Esophagus muscularis mucosa (tissue), 4 donors: ENCODE data around the gene MAN2A1. TPM values are rescaled to one million over a fixed set of nuclear protein-coding genes. Genes with fewer than 3 reads are reported as not detected.

Source experiments
- DNase-seq: peaks from one replicate; pipeline ENCODE4 v3.0.0-alpha.2; 2017; ENCODE audit errors: extremely low spot score
- H3K27ac ChIP-seq, 4 donors: fragments of 200-600 bp; sonication (generic); replicated peaks in 1 of 4; 1 replicate in 3 of 4; 2 replicates in 1 of 4; pipeline ENCODE4 v1.5.1; 2016 to 2019; ENCODE audit warnings: mild to moderate bottlenecking in 1 of 4
- H3K27me3 ChIP-seq, 4 donors: fragments of 200-600 bp; sonication (generic); one replicate each; pipeline versions ENCODE4 v1.5.1 to v1.6.0; 2016 to 2019
- H3K36me3 ChIP-seq, 4 donors: fragments of 200-600 bp; sonication (generic); one replicate each; pipeline ENCODE4 v1.5.1; 2016 to 2019
- H3K4me1 ChIP-seq, 4 donors: fragments of 200-600 bp; sonication (generic); one replicate each; pipeline ENCODE4 v1.5.1; 2016 to 2019
- H3K4me3 ChIP-seq, 4 donors: fragments of 200-600 bp; sonication (generic); 1 replicate in 2 of 4; 2 replicates in 2 of 4; pipeline ENCODE4 v1.5.1; 2016 to 2019; ENCODE audit warnings: mild to moderate bottlenecking in 4 of 4, moderate library complexity in 1 of 4
- H3K9me3 ChIP-seq, 4 donors: fragments of 200-600 bp; sonication (generic); 1 replicate in 3 of 4; 2 replicates in 1 of 4; pipeline ENCODE4 v1.5.1; 2016 to 2019
- EP300 ChIP-seq: sonication (generic); formaldehyde crosslinking; IDR thresholded peaks from one replicate; pipeline ENCODE4 v1.6.1; 2017; ENCODE audit warnings: antibody characterized with exemption
- POLR2A ChIP-seq: fragments of 450-650 bp; IDR thresholded peaks from one replicate; pipeline ENCODE4 v1.6.1; 2017; ENCODE audit warnings: antibody characterized with exemption, moderate library complexity, mild to moderate bottlenecking, low read depth
- POLR2AphosphoS5 ChIP-seq, 2 donors: sonication (generic); formaldehyde crosslinking; IDR thresholded peaks; one replicate each; pipeline ENCODE4 v1.6.1; 2017; ENCODE audit warnings: antibody characterized with exemption in 2 of 2
- WGBS: methylation state at CpG from one replicate; pipeline ENCODE4 v1.1.5; 2018; 5-methylcytosine and 5-hydroxymethylcytosine counted together
- intact Hi-C: fragments of 100-400 bp; cut with DNase I; formaldehyde crosslinking; loops from one replicate; pipeline ENCODE4 v1.15.1; 2023
- total RNA-seq, 4 donors: library from RNA; depleted of rRNA; stranded (reverse); fragments of >200 nt; gene quantifications; one replicate each; pipeline versions ENCODE4 v1.1.0 to v1.2.1, GENCODE V29; 2016
- TF ChIP-seq, protein P1 (sequence below), 3 experiments: fragments of 200-600 bp in 2 of 3; fragments of 450-650 bp in 1 of 3; sonication (generic) in 2 of 3; IDR thresholded peaks; one replicate each; pipeline ENCODE4 v1.5.1; 2017 to 2019; ENCODE audit warnings: antibody characterized with exemption in 3 of 3, mild to moderate bottlenecking in 2 of 3, moderate library complexity in 1 of 3

Gene MAN2A1
- total RNA-seq, 4 donors from 2014 or later, result 22.3 to 29.5 (median 27.4) TPM

DNA sequence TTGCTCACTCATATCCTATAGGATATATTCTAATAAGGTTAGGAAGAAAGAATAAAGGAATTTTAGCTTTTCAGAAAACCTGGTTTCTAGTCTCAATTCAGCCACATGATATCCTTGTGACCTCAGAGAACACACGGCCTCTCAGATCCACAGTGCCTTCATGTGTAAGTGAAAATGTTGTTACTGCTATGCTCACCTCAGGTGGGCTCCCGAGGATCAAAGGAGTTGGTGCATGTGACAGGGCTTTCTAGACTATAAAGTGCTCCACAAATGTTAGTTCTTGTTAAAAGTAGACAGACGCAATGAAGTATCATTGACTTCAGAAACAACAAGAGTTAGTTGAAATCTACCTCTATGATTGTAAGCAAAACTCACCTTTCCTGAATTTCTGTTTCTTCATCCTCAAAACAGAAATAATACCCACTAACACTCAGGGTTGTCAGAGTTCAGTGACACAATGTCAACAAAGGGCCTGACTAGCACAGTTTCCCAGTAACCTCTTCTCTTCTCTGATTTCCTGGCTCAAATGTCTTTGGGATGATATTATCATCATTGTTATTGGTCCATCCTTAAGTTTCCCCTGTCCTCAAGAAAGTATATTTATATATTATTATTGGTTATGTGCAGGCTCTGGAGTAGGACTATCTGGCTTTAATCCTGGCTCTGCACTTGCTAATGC, 36.0 kb upstream of the MAN2A1 start:
- no peaks in the 10 kb centered on the region for H3K27me3 ChIP-seq
- no peak for DNase-seq
- no peak for TF ChIP-seq EP300
- TF ChIP-seq, protein P1, sequence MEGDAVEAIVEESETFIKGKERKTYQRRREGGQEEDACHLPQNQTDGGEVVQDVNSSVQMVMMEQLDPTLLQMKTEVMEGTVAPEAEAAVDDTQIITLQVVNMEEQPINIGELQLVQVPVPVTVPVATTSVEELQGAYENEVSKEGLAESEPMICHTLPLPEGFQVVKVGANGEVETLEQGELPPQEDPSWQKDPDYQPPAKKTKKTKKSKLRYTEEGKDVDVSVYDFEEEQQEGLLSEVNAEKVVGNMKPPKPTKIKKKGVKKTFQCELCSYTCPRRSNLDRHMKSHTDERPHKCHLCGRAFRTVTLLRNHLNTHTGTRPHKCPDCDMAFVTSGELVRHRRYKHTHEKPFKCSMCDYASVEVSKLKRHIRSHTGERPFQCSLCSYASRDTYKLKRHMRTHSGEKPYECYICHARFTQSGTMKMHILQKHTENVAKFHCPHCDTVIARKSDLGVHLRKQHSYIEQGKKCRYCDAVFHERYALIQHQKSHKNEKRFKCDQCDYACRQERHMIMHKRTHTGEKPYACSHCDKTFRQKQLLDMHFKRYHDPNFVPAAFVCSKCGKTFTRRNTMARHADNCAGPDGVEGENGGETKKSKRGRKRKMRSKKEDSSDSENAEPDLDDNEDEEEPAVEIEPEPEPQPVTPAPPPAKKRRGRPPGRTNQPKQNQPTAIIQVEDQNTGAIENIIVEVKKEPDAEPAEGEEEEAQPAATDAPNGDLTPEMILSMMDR (IDR thresholded peaks at IDR 0.05), result no peak
- no peak for TF ChIP-seq POLR2AphosphoS5 (IDR thresholded peaks at IDR 0.05)
- TF ChIP-seq POLR2A, result no peak
- H3K4me1 ChIP-seq, result peaks cover 0 to 5% (median 2%) of the 10 kb centered on the region in 4 donors
- no peaks in the 10 kb centered on the region for H3K36me3 ChIP-seq
- no peak overlapping the region for H3K27ac ChIP-seq
- H3K4me3 ChIP-seq, result no peak overlapping the region
- 97% methylated on average over 3 of the region's 3 CpGs for WGBS
- intact Hi-C loops, result no loop called here
- no peaks in the 10 kb centered on the region for H3K9me3 ChIP-seq

DNA sequence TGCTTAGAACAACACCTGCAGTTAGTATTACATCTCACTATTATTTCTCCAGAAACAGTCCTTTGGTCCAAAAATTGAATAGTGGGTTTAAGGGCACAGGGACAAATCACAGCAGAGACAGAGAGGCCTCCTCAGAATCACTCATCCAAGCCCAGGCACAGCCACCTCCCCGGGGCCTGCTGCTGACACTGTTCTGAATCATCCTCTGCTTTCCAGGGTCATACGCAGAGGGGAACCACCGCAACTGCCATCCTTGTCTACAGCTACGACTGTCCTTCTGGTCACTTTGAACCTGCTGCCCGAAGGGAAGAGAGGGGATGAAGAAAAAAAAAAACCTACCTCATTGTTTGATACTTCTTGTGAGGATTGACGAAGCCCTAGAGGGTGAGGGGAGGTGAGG, 35.3 kb upstream of the MAN2A1 start:
- Histone ChIP-seq H3K36me3 (no peaks in the 10 kb centered on the region), H3K27ac (no peak overlapping the region), H3K4me3 (no peak overlapping the region), H3K27me3 (no peaks in the 10 kb centered on the region), H3K9me3 (no peaks in the 10 kb centered on the region), H3K4me1 (peaks cover 0 to 1% (median under 1%) of the 10 kb centered on the region in 4 donors)
- TF ChIP-seq, protein P1 (IDR thresholded peaks at IDR 0.05), result no peak
- no peak for TF ChIP-seq POLR2AphosphoS5 (IDR thresholded peaks at IDR 0.05)
- no peak for TF ChIP-seq POLR2A
- no peak for TF ChIP-seq EP300
- intact Hi-C loops, result no loop called here
- WGBS, result 92% methylated on average over 6 of the region's 6 CpGs
- no peak for DNase-seq

DNA sequence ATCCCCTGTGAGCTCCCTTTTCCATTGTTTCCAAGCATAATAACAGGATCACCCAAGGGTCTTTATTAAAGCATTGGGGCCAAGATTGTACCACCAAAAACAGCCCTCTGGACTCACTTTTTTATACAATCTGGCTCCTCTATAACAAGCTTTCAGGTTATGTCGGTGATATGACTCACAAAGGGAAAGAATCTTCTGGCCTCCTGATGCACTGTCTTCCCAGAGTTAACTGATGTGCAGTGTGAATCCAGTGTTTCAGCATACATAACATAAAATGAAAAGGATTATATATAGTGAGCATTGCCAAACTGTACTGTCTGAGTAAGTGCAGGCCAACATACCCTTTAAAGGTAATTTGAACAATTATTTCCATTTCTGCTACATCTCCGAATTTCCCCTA, 33.9 kb upstream of the MAN2A1 start:
- Histone ChIP-seq H3K4me1 (peaks cover 0 to 10% (median 4%) of the 10 kb centered on the region in 4 donors), H3K9me3 (no peaks in the 10 kb centered on the region), H3K27ac (no peak overlapping the region), H3K4me3 (no peak overlapping the region), H3K36me3 (no peaks in the 10 kb centered on the region), H3K27me3 (no peaks in the 10 kb centered on the region)
- 80% methylated on average over 2 of the region's 2 CpGs for WGBS
- DNase-seq, result no peak
- no peak for TF ChIP-seq EP300
- no peak for TF ChIP-seq POLR2AphosphoS5 (IDR thresholded peaks at IDR 0.05)
- TF ChIP-seq, protein P1 (IDR thresholded peaks at IDR 0.05), result no peak
- no peak for TF ChIP-seq POLR2A
- intact Hi-C loops, result no loop called here

DNA sequence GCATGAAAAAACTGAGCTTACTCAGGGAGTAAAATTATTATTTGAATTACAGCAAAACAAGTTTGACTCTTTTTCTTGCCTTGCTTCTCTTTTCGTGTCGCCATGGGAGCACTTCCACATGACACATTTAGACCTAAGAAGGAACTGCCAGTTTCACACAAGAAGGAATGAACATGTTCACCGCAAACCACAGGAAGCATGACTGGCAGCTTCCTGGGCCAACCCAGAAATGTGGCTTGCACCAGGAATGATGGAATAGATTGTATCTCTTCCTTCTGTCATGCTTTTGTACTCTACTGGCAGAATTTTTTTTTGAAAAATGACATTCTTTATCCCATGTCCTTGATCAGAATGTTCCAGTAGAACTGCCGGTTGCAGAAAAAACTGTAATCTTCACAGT, 32.9 kb upstream of the MAN2A1 start:
- no peaks in the 10 kb centered on the region for H3K9me3 ChIP-seq
- H3K4me3 ChIP-seq, result no peak overlapping the region
- 69% methylated on average over 4 of the region's 4 CpGs for WGBS
- no peaks in the 10 kb centered on the region for H3K36me3 ChIP-seq
- no peak for DNase-seq
- H3K27me3 ChIP-seq, result no peaks in the 10 kb centered on the region
- intact Hi-C loops, result no loop called here
- H3K27ac ChIP-seq, result no peak overlapping the region
- peaks cover 0 to 10% (median 4%) of the 10 kb centered on the region in 4 donors for H3K4me1 ChIP-seq
- TF ChIP-seq, protein P1 (IDR thresholded peaks at IDR 0.05), result no peak
- no peak for TF ChIP-seq EP300
- no peak for TF ChIP-seq POLR2AphosphoS5 (IDR thresholded peaks at IDR 0.05)
- TF ChIP-seq POLR2A, result no peak

DNA sequence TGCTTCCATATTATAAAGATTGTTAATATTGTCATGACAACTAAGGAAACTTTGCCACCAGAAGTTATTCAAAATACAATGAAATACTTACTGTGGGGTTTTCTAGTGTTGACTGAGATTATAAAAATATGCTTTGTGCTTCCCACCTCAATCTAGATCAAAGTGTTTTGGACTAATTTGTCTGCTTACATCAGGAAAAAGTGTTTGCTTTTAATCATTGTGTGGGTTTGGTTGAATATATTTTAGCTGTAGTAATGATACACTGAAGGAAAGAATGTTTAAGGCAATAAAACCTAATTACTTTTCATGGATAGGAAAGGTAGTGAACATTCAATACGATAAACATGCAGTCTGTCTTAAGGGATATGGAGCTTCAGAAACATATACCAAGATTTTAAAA, 29.8 kb upstream of the MAN2A1 start:
- H3K27ac ChIP-seq, result no peak overlapping the region
- no peak for TF ChIP-seq EP300
- TF ChIP-seq, protein P1 (IDR thresholded peaks at IDR 0.05), result no peak
- no peak for TF ChIP-seq POLR2AphosphoS5 (IDR thresholded peaks at IDR 0.05)
- no peak for TF ChIP-seq POLR2A
- H3K36me3 ChIP-seq, result no peaks in the 10 kb centered on the region
- WGBS, result 59% methylated on average over 1 of the region's 1 CpG
- no peaks in the 10 kb centered on the region for H3K9me3 ChIP-seq
- DNase-seq, result no peak
- intact Hi-C loops, result no loop called here
- peaks cover 0 to 10% (median 4%) of the 10 kb centered on the region in 4 donors for H3K4me1 ChIP-seq
- H3K27me3 ChIP-seq, result no peaks in the 10 kb centered on the region
- H3K4me3 ChIP-seq, result no peak overlapping the region
